ENCODE results near the gene DENND6B. TPM values are rescaled to one million over a fixed set of nuclear protein-coding genes. Genes with fewer than 3 reads are reported as not detected.

The DENND6B gene
- total and polyA plus RNA-seq, 2 experiments from 2014 or later = 0.71 to 1.3 TPM

DNA sequence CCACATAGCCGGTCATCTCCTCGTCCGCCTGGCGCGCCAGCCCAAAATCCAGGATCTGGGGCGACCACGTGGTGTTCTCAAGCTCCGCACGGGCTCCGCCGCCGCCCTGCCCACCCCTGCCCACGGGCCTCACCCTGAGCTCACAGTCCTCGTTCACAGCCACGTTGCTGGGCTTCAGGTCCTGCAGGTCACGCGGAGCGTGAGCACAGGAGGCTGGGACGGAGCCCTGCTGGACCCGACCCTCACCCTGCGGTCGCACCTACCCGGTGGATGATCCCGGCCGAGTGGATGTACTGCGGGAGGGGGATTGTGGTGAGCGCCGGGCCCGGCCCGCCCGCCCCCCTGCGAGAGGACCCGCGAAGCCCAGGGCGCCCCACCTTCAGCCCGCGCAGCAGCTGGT, 59.8 kb downstream of the DENND6B start (continued):
- TF ChIP-seq, protein P1, sequence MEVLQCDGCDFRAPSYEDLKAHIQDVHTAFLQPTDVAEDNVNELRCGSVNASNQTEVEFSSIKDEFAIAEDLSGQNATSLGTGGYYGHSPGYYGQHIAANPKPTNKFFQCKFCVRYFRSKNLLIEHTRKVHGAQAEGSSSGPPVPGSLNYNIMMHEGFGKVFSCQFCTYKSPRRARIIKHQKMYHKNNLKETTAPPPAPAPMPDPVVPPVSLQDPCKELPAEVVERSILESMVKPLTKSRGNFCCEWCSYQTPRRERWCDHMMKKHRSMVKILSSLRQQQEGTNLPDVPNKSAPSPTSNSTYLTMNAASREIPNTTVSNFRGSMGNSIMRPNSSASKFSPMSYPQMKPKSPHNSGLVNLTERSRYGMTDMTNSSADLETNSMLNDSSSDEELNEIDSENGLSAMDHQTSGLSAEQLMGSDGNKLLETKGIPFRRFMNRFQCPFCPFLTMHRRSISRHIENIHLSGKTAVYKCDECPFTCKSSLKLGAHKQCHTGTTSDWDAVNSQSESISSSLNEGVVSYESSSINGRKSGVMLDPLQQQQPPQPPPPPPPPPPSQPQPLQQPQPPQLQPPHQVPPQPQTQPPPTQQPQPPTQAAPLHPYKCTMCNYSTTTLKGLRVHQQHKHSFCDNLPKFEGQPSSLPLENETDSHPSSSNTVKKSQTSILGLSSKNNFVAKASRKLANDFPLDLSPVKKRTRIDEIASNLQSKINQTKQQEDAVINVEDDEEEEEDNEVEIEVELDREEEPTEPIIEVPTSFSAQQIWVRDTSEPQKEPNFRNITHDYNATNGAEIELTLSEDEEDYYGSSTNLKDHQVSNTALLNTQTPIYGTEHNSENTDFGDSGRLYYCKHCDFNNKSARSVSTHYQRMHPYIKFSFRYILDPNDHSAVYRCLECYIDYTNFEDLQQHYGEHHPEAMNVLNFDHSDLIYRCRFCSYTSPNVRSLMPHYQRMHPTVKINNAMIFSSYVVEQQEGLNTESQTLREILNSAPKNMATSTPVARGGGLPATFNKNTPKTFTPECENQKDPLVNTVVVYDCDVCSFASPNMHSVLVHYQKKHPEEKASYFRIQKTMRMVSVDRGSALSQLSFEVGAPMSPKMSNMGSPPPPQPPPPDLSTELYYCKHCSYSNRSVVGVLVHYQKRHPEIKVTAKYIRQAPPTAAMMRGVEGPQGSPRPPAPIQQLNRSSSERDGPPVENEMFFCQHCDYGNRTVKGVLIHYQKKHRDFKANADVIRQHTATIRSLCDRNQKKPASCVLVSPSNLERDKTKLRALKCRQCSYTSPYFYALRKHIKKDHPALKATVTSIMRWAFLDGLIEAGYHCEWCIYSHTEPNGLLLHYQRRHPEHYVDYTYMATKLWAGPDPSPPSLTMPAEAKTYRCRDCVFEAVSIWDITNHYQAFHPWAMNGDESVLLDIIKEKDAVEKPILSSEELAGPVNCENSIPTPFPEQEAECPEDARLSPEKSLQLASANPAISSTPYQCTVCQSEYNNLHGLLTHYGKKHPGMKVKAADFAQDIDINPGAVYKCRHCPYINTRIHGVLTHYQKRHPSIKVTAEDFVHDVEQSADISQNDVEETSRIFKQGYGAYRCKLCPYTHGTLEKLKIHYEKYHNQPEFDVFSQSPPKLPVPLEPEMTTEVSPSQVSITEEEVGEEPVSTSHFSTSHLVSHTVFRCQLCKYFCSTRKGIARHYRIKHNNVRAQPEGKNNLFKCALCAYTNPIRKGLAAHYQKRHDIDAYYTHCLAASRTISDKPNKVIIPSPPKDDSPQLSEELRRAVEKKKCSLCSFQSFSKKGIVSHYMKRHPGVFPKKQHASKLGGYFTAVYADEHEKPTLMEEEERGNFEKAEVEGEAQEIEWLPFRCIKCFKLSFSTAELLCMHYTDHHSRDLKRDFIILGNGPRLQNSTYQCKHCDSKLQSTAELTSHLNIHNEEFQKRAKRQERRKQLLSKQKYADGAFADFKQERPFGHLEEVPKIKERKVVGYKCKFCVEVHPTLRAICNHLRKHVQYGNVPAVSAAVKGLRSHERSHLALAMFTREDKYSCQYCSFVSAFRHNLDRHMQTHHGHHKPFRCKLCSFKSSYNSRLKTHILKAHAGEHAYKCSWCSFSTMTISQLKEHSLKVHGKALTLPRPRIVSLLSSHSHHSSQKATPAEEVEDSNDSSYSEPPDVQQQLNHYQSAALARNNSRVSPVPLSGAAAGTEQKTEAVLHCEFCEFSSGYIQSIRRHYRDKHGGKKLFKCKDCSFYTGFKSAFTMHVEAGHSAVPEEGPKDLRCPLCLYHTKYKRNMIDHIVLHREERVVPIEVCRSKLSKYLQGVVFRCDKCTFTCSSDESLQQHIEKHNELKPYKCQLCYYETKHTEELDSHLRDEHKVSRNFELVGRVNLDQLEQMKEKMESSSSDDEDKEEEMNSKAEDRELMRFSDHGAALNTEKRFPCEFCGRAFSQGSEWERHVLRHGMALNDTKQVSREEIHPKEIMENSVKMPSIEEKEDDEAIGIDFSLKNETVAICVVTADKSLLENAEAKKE (CRISPR knock-in tag; IDR thresholded peaks at IDR 0.05) = no peak
- TF ChIP-seq NANOG (IDR thresholded peaks at IDR 0.05; ENCODE audit: borderline replicate concordance) (no peak), STAT1 (IDR thresholded peaks at IDR 0.05; ENCODE audit: unreplicated experiment) (no peak), POLR2AphosphoS5 (IDR thresholded peaks at IDR 0.05; ENCODE audit: low read depth) (no peak), EZH2phosphoT487 (IDR thresholded peaks at IDR 0.05; ENCODE audit: unreplicated experiment) (no peak), ZNF331 (CRISPR knock-in tag; IDR thresholded peaks at IDR 0.05; ENCODE audit: low read depth) (no peak), REST (IDR thresholded peaks at IDR 0.05; ENCODE audit: unreplicated experiment) (no peak), ZNF114 (CRISPR knock-in tag; IDR thresholded peaks at IDR 0.05) (no peak), EZH2 (IDR thresholded peaks at IDR 0.05; ENCODE audit: low read depth, unreplicated experiment) (no peak)
- TF ChIP-seq, protein P2, sequence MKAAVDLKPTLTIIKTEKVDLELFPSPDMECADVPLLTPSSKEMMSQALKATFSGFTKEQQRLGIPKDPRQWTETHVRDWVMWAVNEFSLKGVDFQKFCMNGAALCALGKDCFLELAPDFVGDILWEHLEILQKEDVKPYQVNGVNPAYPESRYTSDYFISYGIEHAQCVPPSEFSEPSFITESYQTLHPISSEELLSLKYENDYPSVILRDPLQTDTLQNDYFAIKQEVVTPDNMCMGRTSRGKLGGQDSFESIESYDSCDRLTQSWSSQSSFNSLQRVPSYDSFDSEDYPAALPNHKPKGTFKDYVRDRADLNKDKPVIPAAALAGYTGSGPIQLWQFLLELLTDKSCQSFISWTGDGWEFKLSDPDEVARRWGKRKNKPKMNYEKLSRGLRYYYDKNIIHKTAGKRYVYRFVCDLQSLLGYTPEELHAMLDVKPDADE (IDR thresholded peaks at IDR 0.05) = no peak

Measured in GM23338 (cell line).